Coronary artery (tissue), 2 donors: Measurements from ENCODE around the gene NPAS3.

Source experiments
- DNase-seq: peaks from one replicate; pipeline ENCODE4 v3.0.0-alpha.2; 2017; ENCODE audit warnings: low spot score
- H3K27ac ChIP-seq, 2 donors: fragments of 200-600 bp; sonication (generic); one replicate each; pipeline ENCODE4 v1.5.1; 2016 to 2019
- H3K4me3 ChIP-seq: fragments of 200-600 bp; sonication (generic); 2 replicates; pipeline ENCODE4 v1.5.1; 2016; ENCODE audit warnings: mild to moderate bottlenecking, moderate library complexity
- TF ChIP-seq, protein P1 (sequence below): fragments of 200-600 bp; sonication (generic); IDR thresholded peaks from one replicate; pipeline ENCODE4 v1.5.1; 2019; ENCODE audit warnings: antibody characterized with exemption

NPAS3 gene

DNA sequence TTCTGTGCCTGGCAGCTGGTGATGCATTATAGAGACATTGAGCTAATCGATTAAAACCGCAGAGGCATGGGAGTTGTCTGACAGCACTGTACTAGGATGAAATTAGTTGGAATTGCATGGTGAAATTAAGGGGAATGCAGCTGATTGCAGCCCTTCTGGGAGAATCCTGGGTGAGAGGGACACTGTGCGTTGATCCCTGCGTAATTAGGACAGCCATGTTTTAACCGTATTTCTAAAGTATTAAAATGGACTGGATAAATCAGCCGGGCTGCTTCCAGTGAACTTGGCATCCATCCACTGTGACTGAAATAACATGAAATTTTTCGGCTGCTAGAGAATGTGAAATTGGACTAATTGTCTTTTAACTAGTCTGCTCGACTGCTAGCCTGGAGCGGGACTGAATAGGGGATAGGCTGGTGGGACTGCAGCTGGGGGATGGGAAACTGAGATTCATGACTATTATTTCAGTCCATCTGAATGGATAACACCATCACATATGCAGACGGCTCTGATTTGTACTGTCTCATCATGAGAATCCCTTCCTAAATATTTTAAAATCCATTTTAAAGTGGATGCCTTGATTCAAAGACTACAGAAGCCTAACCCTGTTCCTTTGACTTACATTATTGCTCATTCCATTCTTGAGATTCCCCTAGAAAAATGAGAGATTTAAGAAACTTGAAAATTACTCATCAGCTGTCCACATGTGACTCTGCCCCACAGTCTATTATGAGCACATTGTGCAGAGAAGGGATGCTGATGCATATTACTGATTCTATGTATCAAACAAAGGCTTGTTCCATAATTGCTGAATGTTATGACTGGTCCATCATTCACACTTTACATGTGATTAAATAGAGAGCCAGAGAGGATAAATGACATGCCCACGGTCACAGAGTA is 343.9 kb downstream of the NPAS3 start:
- Histone ChIP-seq H3K27ac (no peak overlapping the region), H3K4me3 (peak overlapping the region; percentile 16)
- no peak for DNase-seq
- TF ChIP-seq, protein P1, sequence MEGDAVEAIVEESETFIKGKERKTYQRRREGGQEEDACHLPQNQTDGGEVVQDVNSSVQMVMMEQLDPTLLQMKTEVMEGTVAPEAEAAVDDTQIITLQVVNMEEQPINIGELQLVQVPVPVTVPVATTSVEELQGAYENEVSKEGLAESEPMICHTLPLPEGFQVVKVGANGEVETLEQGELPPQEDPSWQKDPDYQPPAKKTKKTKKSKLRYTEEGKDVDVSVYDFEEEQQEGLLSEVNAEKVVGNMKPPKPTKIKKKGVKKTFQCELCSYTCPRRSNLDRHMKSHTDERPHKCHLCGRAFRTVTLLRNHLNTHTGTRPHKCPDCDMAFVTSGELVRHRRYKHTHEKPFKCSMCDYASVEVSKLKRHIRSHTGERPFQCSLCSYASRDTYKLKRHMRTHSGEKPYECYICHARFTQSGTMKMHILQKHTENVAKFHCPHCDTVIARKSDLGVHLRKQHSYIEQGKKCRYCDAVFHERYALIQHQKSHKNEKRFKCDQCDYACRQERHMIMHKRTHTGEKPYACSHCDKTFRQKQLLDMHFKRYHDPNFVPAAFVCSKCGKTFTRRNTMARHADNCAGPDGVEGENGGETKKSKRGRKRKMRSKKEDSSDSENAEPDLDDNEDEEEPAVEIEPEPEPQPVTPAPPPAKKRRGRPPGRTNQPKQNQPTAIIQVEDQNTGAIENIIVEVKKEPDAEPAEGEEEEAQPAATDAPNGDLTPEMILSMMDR: no peak

DNA sequence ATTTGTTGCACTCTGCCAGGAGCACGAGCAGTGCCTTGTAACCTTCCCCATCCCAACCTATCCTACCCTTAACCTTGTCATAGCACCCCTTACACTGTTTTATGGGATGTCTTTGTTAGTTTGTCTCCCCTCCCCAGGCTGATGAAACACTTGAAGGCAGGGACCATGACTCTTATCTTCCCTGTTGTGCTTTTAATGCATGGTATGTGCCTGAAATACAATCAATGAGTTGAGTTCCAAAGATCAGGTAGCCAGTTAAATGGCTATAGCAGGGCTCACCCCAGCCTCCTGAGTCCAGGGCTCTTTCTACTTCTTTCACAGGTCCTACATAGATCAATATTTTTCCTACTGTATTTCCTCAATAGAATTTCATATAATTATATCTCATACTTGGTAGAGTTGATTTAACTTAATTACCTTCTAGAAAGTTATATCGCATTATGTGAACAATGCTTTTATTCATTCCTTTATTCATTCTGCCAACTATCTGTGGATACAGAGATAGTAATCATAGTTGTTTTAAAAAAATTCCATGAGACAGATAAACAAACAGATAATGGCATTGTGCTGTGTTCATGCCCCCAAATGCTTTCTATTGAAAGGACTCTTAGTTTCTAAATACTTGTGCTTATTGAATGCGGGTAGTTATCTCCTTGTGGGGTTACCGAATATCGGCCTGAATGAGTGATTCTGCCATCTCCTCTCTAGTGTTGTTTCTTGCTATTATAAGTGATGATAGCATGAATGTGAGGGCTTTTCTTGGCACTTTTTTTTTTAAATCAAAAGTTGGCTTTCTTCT is 347.4 kb downstream of the NPAS3 start:
- DNase-seq: no peak
- TF ChIP-seq, protein P1: no peak
- H3K4me3 ChIP-seq: no peak overlapping the region

DNA sequence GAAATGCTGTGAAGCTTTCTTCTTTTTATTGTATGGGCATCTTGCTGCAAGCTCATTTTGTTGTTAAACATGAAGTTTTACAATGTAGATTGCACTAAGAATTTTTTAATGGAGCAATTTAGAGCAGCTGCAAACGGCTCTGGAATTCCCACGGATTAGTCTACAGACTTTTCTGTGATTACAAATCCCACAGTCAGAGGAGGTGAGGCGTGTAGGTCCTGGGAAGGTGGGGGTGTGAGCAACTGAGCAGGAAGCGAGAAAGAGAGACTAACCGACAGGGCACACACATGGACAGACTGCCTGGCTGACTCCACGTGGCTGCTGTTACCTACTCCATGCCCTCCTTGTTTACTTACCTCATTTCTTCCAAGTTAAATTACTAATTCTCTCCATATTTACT is 348.5 kb downstream of the NPAS3 start:
- H3K27ac ChIP-seq: no peak overlapping the region
- TF ChIP-seq, protein P1: no peak
- H3K4me3 ChIP-seq: no peak overlapping the region
- no peak for DNase-seq

More for the DNA sequence above, 347.4 kb downstream of the NPAS3 start:
- H3K27ac ChIP-seq: no peak overlapping the region

DNA sequence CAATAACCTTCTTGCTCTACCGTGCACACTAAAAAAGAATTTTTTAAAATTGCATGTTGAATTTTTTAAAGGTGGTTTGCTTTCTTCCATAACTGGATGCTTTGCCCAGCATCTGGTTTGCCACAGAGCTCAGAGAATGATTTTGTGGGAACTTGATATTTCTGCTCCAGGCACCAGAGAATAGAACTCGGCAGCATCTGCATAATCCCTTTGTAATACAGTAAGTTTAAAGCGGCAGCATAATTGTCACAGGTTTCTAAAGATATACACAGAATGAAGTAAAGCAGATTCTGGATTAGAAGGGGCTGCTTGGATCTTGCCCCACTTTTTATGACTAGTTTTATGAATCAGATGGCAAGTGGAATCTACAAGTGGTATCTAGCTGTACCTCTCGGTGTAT is 352.0 kb downstream of the NPAS3 start:
- no peak overlapping the region for H3K27ac ChIP-seq
- TF ChIP-seq, protein P1: no peak
- DNase-seq: no peak
- no peak overlapping the region for H3K4me3 ChIP-seq

DNA sequence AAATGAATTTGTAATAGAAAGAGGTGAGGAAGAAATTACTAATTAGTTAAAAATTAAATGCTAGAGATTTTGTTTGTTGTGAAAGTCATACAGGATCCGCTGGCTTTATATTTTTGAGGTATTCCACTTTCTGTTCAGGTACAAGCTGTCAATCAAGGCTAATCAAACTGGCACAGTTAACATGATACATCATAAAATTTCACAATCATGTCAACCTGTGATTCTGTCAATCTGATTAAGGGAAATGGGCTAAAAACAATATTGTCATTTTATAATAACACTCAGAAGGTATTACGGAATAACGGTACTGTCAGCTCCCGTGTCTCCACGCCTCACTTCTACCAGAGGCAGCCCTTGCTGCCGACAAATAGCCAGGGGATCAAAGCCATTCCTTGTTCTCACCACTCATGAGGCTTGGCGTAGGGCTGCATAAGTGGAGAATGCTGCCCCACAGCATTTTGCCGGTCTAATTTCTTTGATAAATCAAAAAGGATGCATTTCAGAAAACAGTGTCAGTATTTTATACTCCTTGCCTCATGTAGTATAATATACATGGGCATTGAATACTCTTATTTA is 352.9 kb downstream of the NPAS3 start:
- no peak for DNase-seq

DNA sequence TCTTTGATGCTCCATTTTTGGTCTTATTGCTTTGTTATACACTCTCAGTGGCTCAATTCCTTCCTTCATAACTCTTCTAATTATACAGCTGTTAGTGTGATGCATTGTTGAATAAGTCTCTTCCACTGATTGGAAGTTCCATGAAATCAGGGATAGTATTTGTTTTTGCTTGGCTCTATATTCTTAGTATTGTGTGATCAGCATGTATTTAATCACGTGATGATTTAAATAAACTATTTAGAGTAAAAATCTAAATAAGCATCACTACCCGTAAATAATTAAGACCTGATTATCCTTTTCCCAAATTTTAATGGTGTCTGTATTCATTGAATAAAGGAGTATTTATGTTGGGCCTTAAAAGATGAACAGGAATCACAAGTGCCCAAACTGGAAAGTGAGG is 355.7 kb downstream of the NPAS3 start:
- TF ChIP-seq, protein P1: no peak
- no peak overlapping the region for H3K4me3 ChIP-seq
- no peak for DNase-seq
- H3K27ac ChIP-seq: no peak overlapping the region

More for the DNA sequence above, 352.9 kb downstream of the NPAS3 start:
- H3K4me3 ChIP-seq: no peak overlapping the region
- H3K27ac ChIP-seq: no peak overlapping the region
- TF ChIP-seq, protein P1: no peak
